Measurements from ENCODE around the gene CPNE6.

CPNE6 gene

DNA sequence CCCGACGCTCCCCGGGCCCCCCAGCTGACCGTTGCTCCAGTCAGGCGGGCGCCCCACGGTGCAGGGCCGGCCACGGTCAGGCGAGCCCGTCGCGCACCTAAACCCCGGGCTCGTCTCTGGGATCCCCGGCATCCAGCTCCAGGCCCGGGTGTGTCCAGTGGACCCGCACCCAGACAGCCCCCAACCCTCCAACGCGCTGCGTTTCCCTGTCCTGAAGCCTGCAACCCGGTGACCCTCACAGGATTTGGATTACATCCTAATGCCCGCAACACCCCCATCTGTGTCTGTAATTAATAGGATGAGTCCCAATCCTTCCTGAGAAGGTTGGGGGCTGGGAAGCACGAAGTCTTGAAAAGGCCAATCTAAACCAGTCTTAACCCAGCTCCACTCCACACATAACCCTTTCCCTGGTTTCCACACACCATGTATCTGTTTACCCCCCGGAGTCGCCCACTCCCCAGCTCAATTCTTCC lies 10.4 kb downstream of the CPNE6 start:
- H2AK5ac ChIP-seq (ENCODE audit: low read length): no peak overlapping the region
- H3K9ac ChIP-seq (ENCODE audit: low read length): peak overlapping the region; percentile 57
- peak; percentile 23 for DNase-seq
- peak overlapping the region; percentile 92 for H3K56ac ChIP-seq (ENCODE audit: low read length)
- H3K79me2 ChIP-seq (ENCODE audit: control insufficient read depth, insufficient read depth, low read length): no peaks in the 10 kb centered on the region
- no peak overlapping the region for H3K4me3 ChIP-seq (ENCODE audit: low read length)
- peak overlapping the region; percentile 35 for H3K4me2 ChIP-seq (ENCODE audit: low read length)
- H4K8ac ChIP-seq (ENCODE audit: low read depth, low read length): no peak overlapping the region
- H2BK5ac ChIP-seq (ENCODE audit: low read length): no peak overlapping the region
- no peak overlapping the region for H2BK15ac ChIP-seq (replicated peaks; ENCODE audit: low read depth)
- H4K5ac ChIP-seq (ENCODE audit: low read length): no peak overlapping the region
- H3K4ac ChIP-seq (ENCODE audit: low read depth, low read length): no peak overlapping the region
- H3K23ac ChIP-seq (ENCODE audit: low read length): peak overlapping the region; percentile 29
- no peaks in the 10 kb centered on the region for H3K36me3 ChIP-seq (ENCODE audit: control insufficient read depth, insufficient read depth, low read length)
- peaks cover 9% of the 10 kb centered on the region for H3K4me1 ChIP-seq (ENCODE audit: control insufficient read depth, low read depth, low read length)
- no peak overlapping the region for H3K27ac ChIP-seq (ENCODE audit: low read depth, low read length)
- no peaks in the 10 kb centered on the region for H3K79me1 ChIP-seq (ENCODE audit: low read length)
- no CpG with 5 or more reads among the region's 26 CpGs for WGBS (ENCODE audit: extremely low coverage, insufficient coverage, low lambda C conversion rate)
- H3K18ac ChIP-seq (ENCODE audit: low read length): peak overlapping the region; percentile 43
- no peaks in the 10 kb centered on the region for H3K27me3 ChIP-seq (ENCODE audit: insufficient read depth, low read length, poor library complexity)
- no peak overlapping the region for H2BK120ac ChIP-seq (ENCODE audit: low read depth, low read length)

GRCh38 chr14:24082411-24083080 lies 11.2 kb downstream of the CPNE6 start:
- WGBS (ENCODE audit: extremely low coverage, insufficient coverage, low lambda C conversion rate): no CpG with 5 or more reads among the region's 5 CpGs
- Histone ChIP-seq H3K27me3 (ENCODE audit: insufficient read depth, low read length, poor library complexity) (no peaks in the 10 kb centered on the region), H3K4me2 (ENCODE audit: low read length) (no peak overlapping the region), H4K8ac (ENCODE audit: low read depth, low read length) (no peak overlapping the region), H3K9ac (ENCODE audit: low read length) (peak overlapping the region; percentile 57), H2BK120ac (ENCODE audit: low read depth, low read length) (no peak overlapping the region), H3K4me3 (ENCODE audit: low read length) (no peak overlapping the region), H3K4ac (ENCODE audit: low read depth, low read length) (no peak overlapping the region), H3K23ac (ENCODE audit: low read length) (no peak overlapping the region), H3K79me1 (ENCODE audit: low read length) (no peaks in the 10 kb centered on the region), H3K4me1 (ENCODE audit: control insufficient read depth, low read depth, low read length) (peaks cover 9% of the 10 kb centered on the region), H3K27ac (ENCODE audit: low read depth, low read length) (no peak overlapping the region), H3K36me3 (ENCODE audit: control insufficient read depth, insufficient read depth, low read length) (no peaks in the 10 kb centered on the region), H2AK5ac (ENCODE audit: low read length) (peak overlapping the region; percentile 37), H3K18ac (ENCODE audit: low read length) (no peak overlapping the region), H3K56ac (ENCODE audit: low read length) (peak overlapping the region; percentile 92), H2BK15ac (replicated peaks; ENCODE audit: low read depth) (no peak overlapping the region), H4K5ac (ENCODE audit: low read length) (no peak overlapping the region), H2BK5ac (ENCODE audit: low read length) (no peak overlapping the region), H3K79me2 (ENCODE audit: control insufficient read depth, insufficient read depth, low read length) (no peaks in the 10 kb centered on the region)
- no peak for DNase-seq

- H2AK5ac ChIP-seq (ENCODE audit: low read length): no peak overlapping the region
- no peak overlapping the region for H3K9ac ChIP-seq (ENCODE audit: low read length)
- no peak overlapping the region for H3K23ac ChIP-seq (ENCODE audit: low read length)
- H4K5ac ChIP-seq (ENCODE audit: low read length): no peak overlapping the region
- H2BK120ac ChIP-seq (ENCODE audit: low read depth, low read length): no peak overlapping the region
- H3K27ac ChIP-seq (ENCODE audit: low read depth, low read length): no peak overlapping the region
- H3K18ac ChIP-seq (ENCODE audit: low read length): no peak overlapping the region
- H3K4ac ChIP-seq (ENCODE audit: low read depth, low read length): no peak overlapping the region
- no peaks in the 10 kb centered on the region for H3K36me3 ChIP-seq (ENCODE audit: control insufficient read depth, insufficient read depth, low read length)
- H3K56ac ChIP-seq (ENCODE audit: low read length): no peak overlapping the region
- no peak overlapping the region for H3K4me2 ChIP-seq (ENCODE audit: low read length)
- no peaks in the 10 kb centered on the region for H3K27me3 ChIP-seq (ENCODE audit: insufficient read depth, low read length, poor library complexity)
- no peaks in the 10 kb centered on the region for H3K79me2 ChIP-seq (ENCODE audit: control insufficient read depth, insufficient read depth, low read length)
- no peak overlapping the region for H3K4me3 ChIP-seq (ENCODE audit: low read length)
- no peak overlapping the region for H2BK15ac ChIP-seq (replicated peaks; ENCODE audit: low read depth)
- no peak for DNase-seq
- H3K4me1 ChIP-seq (ENCODE audit: control insufficient read depth, low read depth, low read length): peaks cover 9% of the 10 kb centered on the region
- no peak overlapping the region for H4K8ac ChIP-seq (ENCODE audit: low read depth, low read length)
- no peaks in the 10 kb centered on the region for H3K79me1 ChIP-seq (ENCODE audit: low read length)
- no CpG with 5 or more reads among the region's 3 CpGs for WGBS (ENCODE audit: extremely low coverage, insufficient coverage, low lambda C conversion rate)
- H2BK5ac ChIP-seq (ENCODE audit: low read length): no peak overlapping the region
These were observed 12.1 kb downstream of the CPNE6 start for GRCh38 chr14:24083462-24083861.

GRCh38 chr14:24084440-24084839 lies 13.1 kb downstream of the CPNE6 start:
- DNase-seq: peak; percentile 31
- H3K4me1 ChIP-seq (ENCODE audit: control insufficient read depth, low read depth, low read length): peaks cover 9% of the 10 kb centered on the region
- no peaks in the 10 kb centered on the region for H3K79me2 ChIP-seq (ENCODE audit: control insufficient read depth, insufficient read depth, low read length)
- H3K9ac ChIP-seq (ENCODE audit: low read length): no peak overlapping the region
- H2BK120ac ChIP-seq (ENCODE audit: low read depth, low read length): no peak overlapping the region
- H4K8ac ChIP-seq (ENCODE audit: low read depth, low read length): no peak overlapping the region
- H3K4me3 ChIP-seq (ENCODE audit: low read length): no peak overlapping the region
- no peaks in the 10 kb centered on the region for H3K79me1 ChIP-seq (ENCODE audit: low read length)
- H3K4ac ChIP-seq (ENCODE audit: low read depth, low read length): no peak overlapping the region
- no peaks in the 10 kb centered on the region for H3K27me3 ChIP-seq (ENCODE audit: insufficient read depth, low read length, poor library complexity)
- H4K5ac ChIP-seq (ENCODE audit: low read length): no peak overlapping the region
- H3K23ac ChIP-seq (ENCODE audit: low read length): no peak overlapping the region
- no peak overlapping the region for H3K4me2 ChIP-seq (ENCODE audit: low read length)
- H3K36me3 ChIP-seq (ENCODE audit: control insufficient read depth, insufficient read depth, low read length): no peaks in the 10 kb centered on the region
- no peak overlapping the region for H3K18ac ChIP-seq (ENCODE audit: low read length)
- H2AK5ac ChIP-seq (ENCODE audit: low read length): no peak overlapping the region
- no peak overlapping the region for H2BK5ac ChIP-seq (ENCODE audit: low read length)
- no CpG with 5 or more reads among the region's 2 CpGs for WGBS (ENCODE audit: extremely low coverage, insufficient coverage, low lambda C conversion rate)
- H3K27ac ChIP-seq (ENCODE audit: low read depth, low read length): no peak overlapping the region
- no peak overlapping the region for H2BK15ac ChIP-seq (replicated peaks; ENCODE audit: low read depth)
- H3K56ac ChIP-seq (ENCODE audit: low read length): no peak overlapping the region

DNA sequence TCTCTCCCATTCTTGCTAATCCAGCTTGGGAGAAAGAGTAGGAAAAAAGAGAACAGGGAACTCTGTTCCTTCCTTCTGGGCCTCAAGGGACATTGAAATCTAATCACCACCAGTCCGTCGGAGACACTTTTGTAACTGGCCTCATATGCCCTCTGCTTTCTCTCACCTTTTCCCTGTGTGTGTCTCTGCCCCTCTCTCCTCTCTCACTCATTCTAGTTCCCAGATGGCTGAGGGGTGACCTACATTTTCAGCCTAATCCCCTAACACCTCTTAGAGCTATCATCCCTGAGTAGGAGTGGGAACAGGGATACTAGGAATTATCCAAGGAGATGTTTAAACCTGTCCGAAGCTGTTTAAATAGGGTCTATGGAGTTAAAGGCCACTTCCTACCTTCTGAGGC lies 13.9 kb downstream of the CPNE6 start:
- no CpG with 5 or more reads among the region's 3 CpGs for WGBS (ENCODE audit: extremely low coverage, insufficient coverage, low lambda C conversion rate)
- no peak overlapping the region for H4K8ac ChIP-seq (ENCODE audit: low read depth, low read length)
- no peak overlapping the region for H2BK120ac ChIP-seq (ENCODE audit: low read depth, low read length)
- H3K4me2 ChIP-seq (ENCODE audit: low read length): no peak overlapping the region
- H3K9ac ChIP-seq (ENCODE audit: low read length): no peak overlapping the region
- no peak overlapping the region for H2BK15ac ChIP-seq (replicated peaks; ENCODE audit: low read depth)
- no peak overlapping the region for H3K27ac ChIP-seq (ENCODE audit: low read depth, low read length)
- no peak overlapping the region for H3K23ac ChIP-seq (ENCODE audit: low read length)
- H3K36me3 ChIP-seq (ENCODE audit: control insufficient read depth, insufficient read depth, low read length): no peaks in the 10 kb centered on the region
- H3K27me3 ChIP-seq (ENCODE audit: insufficient read depth, low read length, poor library complexity): no peaks in the 10 kb centered on the region
- no peaks in the 10 kb centered on the region for H3K79me1 ChIP-seq (ENCODE audit: low read length)
- no peaks in the 10 kb centered on the region for H3K79me2 ChIP-seq (ENCODE audit: control insufficient read depth, insufficient read depth, low read length)
- no peak overlapping the region for H3K56ac ChIP-seq (ENCODE audit: low read length)
- no peak overlapping the region for H3K4ac ChIP-seq (ENCODE audit: low read depth, low read length)
- H2AK5ac ChIP-seq (ENCODE audit: low read length): no peak overlapping the region
- H4K5ac ChIP-seq (ENCODE audit: low read length): no peak overlapping the region
- DNase-seq: no peak
- H3K4me1 ChIP-seq (ENCODE audit: control insufficient read depth, low read depth, low read length): peaks cover 9% of the 10 kb centered on the region
- H3K18ac ChIP-seq (ENCODE audit: low read length): no peak overlapping the region
- no peak overlapping the region for H3K4me3 ChIP-seq (ENCODE audit: low read length)
- H2BK5ac ChIP-seq (ENCODE audit: low read length): no peak overlapping the region

Measured in mesendoderm (in vitro differentiated cells).